Mammary epithelial cell (primary cell): ENCODE data around the gene SLC50A1.

Experiments used
- CTCF ChIP-seq, 2 donors: IDR thresholded peaks in 1 of 2; conservative IDR thresholded peaks in 1 of 2; 2 replicates each; pipeline ENCODE4 v1.5.1; 2011 to 2012; ENCODE audit warnings: inconsistent platforms in 2 of 2, low read length in 2 of 2, mild to moderate bottlenecking in 2 of 2, control low read depth in 1 of 2, low read depth in 1 of 2; ENCODE audit not compliant: insufficient read depth in 1 of 2; ENCODE audit errors: extremely low read depth in 1 of 2
- EZH2 ChIP-seq: IDR thresholded peaks from 2 replicates; pipeline ENCODE4 v1.6.1; 2012; ENCODE audit warnings: low read length, inconsistent platforms, borderline replicate concordance

GRCh38 chr1:155184835-155185782 is 49.5 kb downstream of the SLC50A1 start:
- no peak for TF ChIP-seq CTCF (conservative IDR thresholded peaks at IDR 0.05 in 1 of 2, IDR thresholded peaks at IDR 0.05 in 1 of 2; ENCODE audit: extremely low read depth in 1 of 2, insufficient read depth in 1 of 2, low read depth in 1 of 2, low read length in 2 of 2)
- TF ChIP-seq EZH2, result no peak
